ENCODE results near the gene POFUT2. TPM values are rescaled to one million over a fixed set of nuclear protein-coding genes. Genes with fewer than 3 reads are reported as not detected.

POFUT2 gene
- total RNA-seq, 4 donors from 2014 or later = 10.7 to 46.9 (median 20.0) TPM

GRCh38 chr21:45224189-45224938 lies 63.3 kb downstream of the POFUT2 start:
- no peak overlapping the region for H3K27ac ChIP-seq
- no peak overlapping the region for H3K4me3 ChIP-seq
- no peak for DNase-seq (ENCODE audit: low spot score in 2 of 2)
- 88% methylated on average over 23 of the region's 24 CpGs for WGBS
- H3K27me3 ChIP-seq = no peaks in the 10 kb centered on the region
- TF ChIP-seq POLR2AphosphoS5 (IDR thresholded peaks at IDR 0.05) (no peak), EP300 (IDR thresholded peaks at IDR 0.05) (no peak), CTCF (IDR thresholded peaks at IDR 0.05) (no peak), POLR2A (IDR thresholded peaks at IDR 0.05) (no peak)
- H3K4me1 ChIP-seq = peaks cover 3% of the 10 kb centered on the region
- H3K36me3 ChIP-seq = peaks cover 34% of the 10 kb centered on the region
- H3K9me3 ChIP-seq = no peaks in the 10 kb centered on the region

GRCh38 chr21:45223236-45224185 lies 64.2 kb downstream of the POFUT2 start:
- WGBS = 93% methylated on average over 33 of the region's 36 CpGs
- DNase-seq (ENCODE audit: low spot score in 2 of 2) = no peak
- TF ChIP-seq POLR2A (IDR thresholded peaks at IDR 0.05) (no peak), POLR2AphosphoS5 (IDR thresholded peaks at IDR 0.05) (no peak), EP300 (IDR thresholded peaks at IDR 0.05) (no peak), CTCF (IDR thresholded peaks at IDR 0.05) (no peak)

GRCh38 chr21:45222001-45222400 lies 65.7 kb downstream of the POFUT2 start:
- no peaks in the 10 kb centered on the region for H3K27me3 ChIP-seq
- no peak for DNase-seq (ENCODE audit: low spot score in 2 of 2)
- peaks cover 4% of the 10 kb centered on the region for H3K4me1 ChIP-seq
- no peak for TF ChIP-seq POLR2AphosphoS5 (IDR thresholded peaks at IDR 0.05)
- no peak for TF ChIP-seq EP300 (IDR thresholded peaks at IDR 0.05)
- no peak for TF ChIP-seq CTCF (IDR thresholded peaks at IDR 0.05)
- no peak for TF ChIP-seq POLR2A (IDR thresholded peaks at IDR 0.05)
- peaks cover 34% of the 10 kb centered on the region for H3K36me3 ChIP-seq
- no peaks in the 10 kb centered on the region for H3K9me3 ChIP-seq
- 91% methylated on average over 15 of the region's 15 CpGs for whole genome bisulfite sequencing
- H3K4me3 ChIP-seq = no peak overlapping the region
- H3K27ac ChIP-seq = no peak overlapping the region

More at GRCh38 chr21:45223236-45224185, 64.2 kb downstream of the POFUT2 start:
- no peaks in the 10 kb centered on the region for H3K27me3 ChIP-seq
- no peaks in the 10 kb centered on the region for H3K9me3 ChIP-seq
- H3K36me3 ChIP-seq = peaks cover 34% of the 10 kb centered on the region
- no peak overlapping the region for H3K27ac ChIP-seq
- H3K4me3 ChIP-seq = no peak overlapping the region
- peaks cover 4% of the 10 kb centered on the region for H3K4me1 ChIP-seq

GRCh38 chr21:45220714-45221490 lies 66.8 kb downstream of the POFUT2 start:
- no peak overlapping the region for H3K4me3 ChIP-seq
- H3K27me3 ChIP-seq = no peaks in the 10 kb centered on the region
- peaks cover 34% of the 10 kb centered on the region for H3K36me3 ChIP-seq
- no peak for DNase-seq (ENCODE audit: low spot score in 2 of 2)
- peaks cover 4% of the 10 kb centered on the region for H3K4me1 ChIP-seq
- WGBS = 92% methylated on average over 29 of the region's 29 CpGs
- H3K27ac ChIP-seq = no peak overlapping the region
- H3K9me3 ChIP-seq = no peaks in the 10 kb centered on the region
- TF ChIP-seq EP300 (IDR thresholded peaks at IDR 0.05) = no peak
- no peak for TF ChIP-seq POLR2A (IDR thresholded peaks at IDR 0.05)
- TF ChIP-seq CTCF (IDR thresholded peaks at IDR 0.05) = no peak
